NB4 (cell line): ENCODE data around the gene PREP.

ENCODE experiments used
- CTCF ChIP-seq: IDR thresholded peaks from one replicate; pipeline ENCODE4 v1.5.1; 2012; ENCODE audit warnings: low read depth, low read length
- MAX ChIP-seq: IDR thresholded peaks from 2 replicates; pipeline ENCODE4 v1.6.1; 2011; ENCODE audit warnings: low read depth, low read length
- POLR2A ChIP-seq: IDR thresholded peaks from 2 replicates; pipeline ENCODE4 v1.6.1; 2011; ENCODE audit warnings: mild to moderate bottlenecking; ENCODE audit not compliant: insufficient read length; ENCODE audit errors: extremely low read depth

- no peak for TF ChIP-seq CTCF
- no peak for TF ChIP-seq POLR2A
- no peak for TF ChIP-seq MAX
Measured at GRCh38 chr6:105305521-105305920, 97.4 kb downstream of the PREP start.
